Stimulated activated memory B cell treated with anti-CD40 and anti-IgM and Interleukin-4, amounts not matched to agents 10 μg/mL and 1 μg/mL and 100 μg/mL, for 72 hours (primary cell): ENCODE data around the gene STAC2.
A peak's percentile ranks its signal among the peaks of the same experiment; 100 is the strongest.

Experiments used
- ATAC-seq: fragments of 150-1000 bp; cut with Tn5 transposase; 2 replicates; pipeline ENCODE4 v1.10.0; 2021
- H3K27ac Mint-ChIP-seq: one replicate; pipeline ENCODE4 v1.8.0; 2022; ENCODE audit warnings: mild to moderate bottlenecking, mixed read lengths
- H3K27me3 Mint-ChIP-seq: one replicate; pipeline ENCODE4 v1.8.0; 2022; ENCODE audit warnings: mixed read lengths
- H3K36me3 Mint-ChIP-seq: one replicate; pipeline ENCODE4 v1.8.0; 2022; ENCODE audit warnings: mixed read lengths
- H3K4me1 Mint-ChIP-seq: one replicate; pipeline ENCODE4 v1.8.0; 2022; ENCODE audit warnings: mixed read lengths
- H3K4me3 Mint-ChIP-seq: one replicate; pipeline ENCODE4 v1.8.0; 2022; ENCODE audit warnings: mild to moderate bottlenecking, moderate library complexity, mixed read lengths
- H3K9me3 Mint-ChIP-seq: one replicate; pipeline ENCODE4 v1.8.0; 2022; ENCODE audit warnings: mixed read lengths

STAC2 gene

DNA sequence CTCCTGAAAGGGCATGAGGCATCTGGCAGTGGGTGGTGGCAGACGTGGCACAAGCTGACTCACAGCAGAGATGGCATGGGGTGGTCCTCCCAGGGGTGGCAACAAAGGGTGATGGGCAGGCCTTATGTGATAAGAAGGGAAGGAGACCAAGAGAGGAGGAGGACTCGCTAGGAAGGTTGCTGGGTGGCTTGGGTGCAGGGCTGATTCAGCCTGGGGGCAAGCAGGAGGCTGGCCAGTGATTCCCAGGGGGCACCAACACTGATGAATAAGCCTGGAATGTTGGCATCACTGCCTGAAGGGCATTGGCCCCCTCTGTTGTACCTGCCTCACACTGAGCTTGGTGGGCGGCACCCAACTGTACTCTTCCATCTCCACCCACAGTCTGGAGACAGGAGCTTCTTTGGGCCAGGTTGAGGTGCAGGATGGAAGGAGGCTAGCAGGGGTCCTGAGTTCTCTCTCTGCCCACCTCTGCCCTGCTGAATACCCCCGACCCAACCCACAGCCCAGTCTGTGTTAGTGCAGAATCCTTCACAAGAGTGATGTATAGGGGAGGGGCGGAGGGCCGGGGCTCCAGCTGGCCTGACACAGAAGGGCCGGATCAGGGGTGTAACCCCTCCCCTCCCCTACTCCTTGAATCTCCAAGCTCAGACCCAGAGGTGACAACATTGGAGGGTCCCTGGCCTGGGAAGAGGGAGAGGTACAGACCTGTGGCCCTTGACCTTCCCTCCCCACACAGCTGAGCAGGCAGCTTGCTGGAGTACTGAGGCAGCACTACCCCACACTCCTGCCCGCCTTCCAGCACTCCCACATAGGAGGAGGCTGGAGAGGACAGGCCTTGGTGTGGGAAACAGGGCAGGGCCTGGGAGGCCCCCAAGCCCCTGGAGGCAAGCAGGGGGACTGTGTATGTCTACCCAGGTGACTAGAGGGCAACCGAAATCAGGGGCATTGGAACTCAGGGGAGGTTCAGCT is 2.6 kb downstream of the STAC2 start:
- peak; percentile 32 for ATAC-seq
- Mint-ChIP-seq H3K9me3 (no peaks in the 10 kb centered on the region), H3K4me3 (no peak overlapping the region), H3K4me1 (peaks cover 21% of the 10 kb centered on the region), H3K27ac (no peak overlapping the region), H3K36me3 (no peaks in the 10 kb centered on the region), H3K27me3 (peaks cover 77% of the 10 kb centered on the region)

GRCh38 chr17:39222151-39222550 is 3.6 kb downstream of the STAC2 start:
- Mint-ChIP-seq H3K27me3 (peaks cover 71% of the 10 kb centered on the region), H3K27ac (no peak overlapping the region), H3K36me3 (no peaks in the 10 kb centered on the region), H3K4me1 (peaks cover 20% of the 10 kb centered on the region), H3K4me3 (no peak overlapping the region), H3K9me3 (no peaks in the 10 kb centered on the region)
- no peak for ATAC-seq

- peaks cover 72% of the 10 kb centered on the region for H3K27me3 Mint-ChIP-seq
These were observed 4.2 kb downstream of the STAC2 start for GRCh38 chr17:39221572-39221971.

DNA sequence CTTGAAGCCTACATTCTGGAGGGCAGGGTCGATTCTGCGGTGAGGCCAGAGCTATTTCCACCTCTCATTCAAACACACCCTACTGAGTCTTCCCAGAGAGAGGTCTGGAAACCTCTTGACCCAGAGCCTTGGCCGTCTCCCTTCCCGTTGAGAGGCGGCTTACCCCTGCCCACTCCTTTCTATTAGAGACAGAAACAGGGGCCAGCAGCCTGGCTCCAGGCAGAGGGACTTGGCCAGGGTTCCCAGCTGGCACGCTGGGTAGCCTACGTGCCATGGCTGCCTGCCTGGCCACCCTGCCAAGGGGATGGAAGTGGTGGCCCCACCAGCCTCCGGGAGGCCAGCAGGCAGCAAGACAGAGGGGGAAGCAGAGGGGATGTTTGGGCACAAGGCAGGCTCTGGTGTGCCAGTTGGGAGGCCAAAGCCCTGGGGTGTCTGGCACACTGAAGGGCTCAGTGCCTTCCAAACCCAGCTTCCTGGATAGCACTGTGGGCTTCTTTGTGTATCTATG is 6.0 kb downstream of the STAC2 start:
- H3K4me1 Mint-ChIP-seq = peaks cover 9% of the 10 kb centered on the region
- H3K9me3 Mint-ChIP-seq = no peaks in the 10 kb centered on the region
- H3K4me3 Mint-ChIP-seq = no peak overlapping the region

More at GRCh38 chr17:39221572-39221971, 4.2 kb downstream of the STAC2 start:
- Mint-ChIP-seq H3K9me3 (no peaks in the 10 kb centered on the region), H3K4me1 (peaks cover 20% of the 10 kb centered on the region), H3K36me3 (no peaks in the 10 kb centered on the region), H3K4me3 (no peak overlapping the region), H3K27ac (no peak overlapping the region)
- no peak for ATAC-seq

DNA sequence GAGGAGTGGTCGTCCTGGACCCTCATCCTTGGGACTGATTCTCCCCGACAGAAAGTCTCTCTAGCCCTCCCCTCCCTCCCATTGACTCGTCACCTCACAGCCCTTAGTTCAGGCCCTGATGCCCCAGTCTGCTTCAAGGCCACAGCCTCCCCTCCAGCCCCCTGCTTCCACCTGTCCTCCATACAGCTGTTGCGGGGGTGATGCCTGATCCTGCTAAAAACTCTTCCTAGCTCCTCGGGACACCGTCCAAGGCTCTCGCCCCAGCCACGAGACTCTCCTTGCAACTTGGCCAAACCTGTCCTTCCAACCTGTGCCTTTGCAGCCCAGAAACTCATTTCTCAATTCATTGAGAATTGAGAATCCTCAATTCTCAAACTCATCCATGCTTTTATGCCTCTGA is 6.8 kb downstream of the STAC2 start:
- Mint-ChIP-seq H3K4me3 (no peak overlapping the region), H3K27me3 (peaks cover 75% of the 10 kb centered on the region), H3K9me3 (no peaks in the 10 kb centered on the region), H3K4me1 (peaks cover 6% of the 10 kb centered on the region), H3K27ac (no peak overlapping the region), H3K36me3 (no peaks in the 10 kb centered on the region)
- no peak for ATAC-seq

More for the DNA sequence above, 6.0 kb downstream of the STAC2 start:
- H3K27me3 Mint-ChIP-seq = peaks cover 76% of the 10 kb centered on the region
- no peak for ATAC-seq
- H3K27ac Mint-ChIP-seq = no peak overlapping the region
- H3K36me3 Mint-ChIP-seq = no peaks in the 10 kb centered on the region

GRCh38 chr17:39217734-39218369 is 7.9 kb downstream of the STAC2 start:
- Mint-ChIP-seq H3K27me3 (peaks cover 75% of the 10 kb centered on the region), H3K4me1 (peaks cover 6% of the 10 kb centered on the region), H3K4me3 (no peak overlapping the region), H3K36me3 (no peaks in the 10 kb centered on the region), H3K27ac (no peak overlapping the region), H3K9me3 (no peaks in the 10 kb centered on the region)
- ATAC-seq = peak; percentile 11

DNA sequence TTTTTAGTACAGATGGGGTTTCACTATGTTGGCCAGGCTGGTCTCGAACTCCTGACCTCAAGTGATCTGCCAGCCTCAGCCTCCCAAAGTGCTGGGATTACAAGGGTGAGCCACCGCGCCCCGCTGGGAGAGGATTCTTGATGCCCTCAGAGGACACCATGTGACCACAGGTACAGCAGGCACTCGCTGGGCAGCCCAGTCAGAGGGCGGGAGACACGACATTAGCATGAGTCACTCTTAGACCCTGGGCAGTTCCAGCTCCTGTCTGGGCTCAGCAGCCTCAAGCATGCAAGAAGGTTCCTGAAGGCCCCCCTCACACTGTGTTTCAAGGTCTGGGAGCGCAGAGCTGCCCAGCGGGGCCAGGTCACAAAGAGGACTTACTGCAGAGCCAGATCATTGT is 11.9 kb downstream of the STAC2 start:
- Mint-ChIP-seq H3K36me3 (no peaks in the 10 kb centered on the region), H3K27me3 (peaks cover 65% of the 10 kb centered on the region), H3K4me1 (peaks cover 24% of the 10 kb centered on the region), H3K4me3 (no peak overlapping the region), H3K9me3 (no peaks in the 10 kb centered on the region), H3K27ac (no peak overlapping the region)
- no peak for ATAC-seq

DNA sequence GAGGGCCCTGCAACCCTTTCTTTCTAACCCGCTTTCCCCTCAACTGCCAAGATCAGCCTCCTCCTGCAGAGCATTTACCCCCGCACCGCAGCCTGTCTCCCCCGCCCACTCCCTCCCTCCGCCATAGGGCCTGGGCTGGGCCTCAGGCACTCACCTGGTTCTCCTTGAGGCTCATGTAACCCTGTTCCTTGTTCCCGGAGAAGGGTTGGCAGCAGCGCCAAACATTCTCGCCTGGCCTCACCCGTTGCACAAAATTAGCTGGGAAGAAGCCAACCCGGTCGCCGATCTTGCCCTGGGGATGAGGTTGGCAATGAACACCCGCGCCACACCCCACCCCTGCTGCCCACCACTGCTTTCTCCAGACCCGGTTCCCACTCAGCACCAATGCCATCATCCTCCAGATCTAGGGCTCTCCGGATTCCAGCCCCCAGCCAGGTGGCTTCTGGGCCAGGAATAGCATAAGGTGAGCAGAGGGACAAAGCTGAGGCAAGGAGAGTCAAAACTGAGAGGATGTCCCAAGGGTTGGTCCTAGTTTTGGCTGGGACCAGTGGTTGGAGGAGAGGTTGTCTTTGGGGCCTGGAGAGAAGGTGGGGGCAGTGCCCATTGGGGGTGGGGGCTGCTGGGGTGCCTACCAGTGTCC is 12.8 kb downstream of the STAC2 start:
- Mint-ChIP-seq H3K4me3 (no peak overlapping the region), H3K27me3 (peaks cover 63% of the 10 kb centered on the region), H3K4me1 (peaks cover 29% of the 10 kb centered on the region), H3K27ac (no peak overlapping the region), H3K36me3 (no peaks in the 10 kb centered on the region), H3K9me3 (no peaks in the 10 kb centered on the region)
- no peak for ATAC-seq

- no peaks in the 10 kb centered on the region for H3K9me3 Mint-ChIP-seq
- H3K27ac Mint-ChIP-seq = no peak overlapping the region
- H3K4me1 Mint-ChIP-seq = peaks cover 30% of the 10 kb centered on the region
- H3K36me3 Mint-ChIP-seq = no peaks in the 10 kb centered on the region
- H3K4me3 Mint-ChIP-seq = no peak overlapping the region
- no peak for ATAC-seq
- H3K27me3 Mint-ChIP-seq = peaks cover 61% of the 10 kb centered on the region
These were observed 13.4 kb downstream of the STAC2 start for GRCh38 chr17:39212195-39212810.

- no peak for ATAC-seq
- Mint-ChIP-seq H3K9me3 (no peaks in the 10 kb centered on the region), H3K36me3 (peaks cover 2% of the 10 kb centered on the region), H3K4me3 (peak overlapping the region; percentile 62), H3K4me1 (peaks cover 40% of the 10 kb centered on the region), H3K27ac (peak overlapping the region; percentile 64), H3K27me3 (peaks cover 38% of the 10 kb centered on the region)
These were observed 15.7 kb downstream of the STAC2 start for GRCh38 chr17:39210093-39210434.

DNA sequence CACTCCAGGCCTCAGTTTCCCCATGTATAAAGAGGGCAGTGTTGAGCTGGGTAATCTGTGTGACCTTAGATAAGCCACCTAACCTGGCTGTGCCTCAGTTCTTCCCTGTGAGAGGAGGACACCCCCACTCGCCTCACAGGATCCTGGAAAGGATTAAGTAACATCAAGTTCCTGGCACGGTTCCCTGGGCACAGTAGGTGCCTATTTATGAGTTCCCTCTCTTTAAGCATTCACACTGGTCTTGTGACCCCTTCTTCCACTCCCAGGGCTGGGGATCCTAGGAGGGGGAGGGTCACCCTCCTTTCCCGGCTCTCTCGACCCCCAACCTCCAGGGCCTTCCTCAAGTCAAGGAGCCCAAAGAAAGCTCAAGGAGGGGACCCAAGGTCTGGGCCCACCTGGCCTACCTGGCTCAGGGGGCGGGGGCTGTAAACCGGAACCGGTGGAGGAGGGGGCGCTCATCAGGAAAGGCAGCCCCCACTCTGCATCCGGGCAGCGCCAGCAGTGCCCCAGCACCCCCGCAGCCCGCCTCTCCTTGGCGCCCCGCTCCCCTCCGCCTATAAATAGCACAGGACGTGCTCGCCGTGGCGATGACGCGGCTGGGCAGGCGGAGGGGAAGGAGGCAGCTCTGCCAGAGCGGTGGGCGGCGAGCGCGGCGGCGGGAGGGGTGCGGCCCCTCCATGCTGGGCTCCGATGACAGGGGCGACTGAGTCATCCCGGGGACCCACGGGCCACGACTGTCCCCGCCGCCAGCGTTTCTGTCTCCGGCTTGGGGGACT is 16.2 kb downstream of the STAC2 start:
- peaks cover 7% of the 10 kb centered on the region for H3K36me3 Mint-ChIP-seq
- peaks cover 46% of the 10 kb centered on the region for H3K4me1 Mint-ChIP-seq
- H3K4me3 Mint-ChIP-seq = peak overlapping the region; percentile 62
- H3K27me3 Mint-ChIP-seq = peaks cover 33% of the 10 kb centered on the region
- ATAC-seq = peak; percentile 42
- H3K9me3 Mint-ChIP-seq = no peaks in the 10 kb centered on the region
- H3K27ac Mint-ChIP-seq = peak overlapping the region; percentile 64

DNA sequence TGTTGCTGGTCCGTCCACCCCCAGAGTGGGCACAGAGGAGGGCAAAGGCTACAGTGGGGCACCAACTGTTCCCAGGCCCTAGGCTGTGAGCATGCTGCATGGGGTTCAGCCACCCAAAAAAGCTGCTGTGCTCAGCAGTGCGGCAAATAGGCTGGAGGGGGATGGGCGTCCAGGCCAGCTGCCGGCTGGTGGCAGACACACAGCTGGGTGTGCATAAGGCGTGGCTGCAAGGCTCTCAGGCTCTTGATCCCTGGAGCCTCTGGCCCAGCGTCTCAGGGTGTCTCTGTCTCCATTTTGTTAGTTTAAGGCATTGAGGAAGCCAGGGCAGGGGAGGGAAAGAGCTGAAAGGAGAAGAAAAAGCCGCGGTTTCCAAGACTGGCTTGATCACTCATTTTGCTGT is 16.9 kb downstream of the STAC2 start:
- Mint-ChIP-seq H3K4me3 (peak overlapping the region; percentile 36), H3K36me3 (peaks cover 13% of the 10 kb centered on the region), H3K27me3 (peaks cover 27% of the 10 kb centered on the region), H3K27ac (peak overlapping the region; percentile 47), H3K4me1 (peaks cover 52% of the 10 kb centered on the region), H3K9me3 (no peaks in the 10 kb centered on the region)
- peak; percentile 83 for ATAC-seq

DNA sequence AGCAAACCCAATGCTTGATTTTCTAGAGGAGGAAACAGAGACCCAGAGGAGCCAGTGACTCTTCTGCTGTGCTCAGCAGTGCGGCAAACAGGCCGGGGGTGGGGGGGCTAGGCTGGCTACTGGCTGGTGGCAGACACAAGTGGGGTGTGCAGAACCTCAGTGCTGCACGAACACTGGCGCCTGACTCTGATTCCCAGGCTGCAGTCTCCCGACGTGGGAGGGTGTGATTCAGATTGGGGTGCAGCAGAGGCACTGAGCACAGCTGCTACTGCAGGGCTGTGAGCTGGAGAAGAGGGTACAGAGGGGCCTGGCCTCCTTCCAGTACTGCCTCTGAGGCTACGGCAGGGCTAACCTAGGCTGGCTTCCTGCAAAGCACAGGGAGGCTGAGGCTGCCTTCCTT is 17.6 kb downstream of the STAC2 start:
- Mint-ChIP-seq H3K4me1 (peaks cover 58% of the 10 kb centered on the region), H3K9me3 (no peaks in the 10 kb centered on the region), H3K36me3 (peaks cover 19% of the 10 kb centered on the region), H3K27ac (peak overlapping the region; percentile 47), H3K27me3 (peaks cover 20% of the 10 kb centered on the region), H3K4me3 (no peak overlapping the region)
- ATAC-seq = no peak

DNA sequence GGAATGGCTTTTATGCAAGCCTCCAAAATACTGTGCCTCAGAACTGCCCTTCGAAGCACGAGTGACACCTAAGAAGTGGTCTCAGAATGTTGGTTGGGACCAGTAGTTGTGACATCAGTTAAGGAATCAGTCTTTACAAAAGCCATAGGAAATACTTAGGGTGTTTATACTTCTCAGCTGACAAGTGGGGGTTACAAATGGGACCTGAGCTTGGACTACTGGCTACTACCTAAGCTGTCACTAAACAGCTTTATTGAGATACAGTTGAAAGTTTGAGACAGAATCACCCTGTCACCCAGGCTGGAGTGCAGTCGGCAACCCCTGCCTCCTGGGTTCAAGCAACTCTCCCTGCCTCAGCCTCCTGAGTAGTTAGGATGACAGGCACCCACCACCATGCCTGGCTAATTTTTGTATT is 20.6 kb downstream of the STAC2 start:
- Mint-ChIP-seq H3K36me3 (peaks cover 46% of the 10 kb centered on the region), H3K27ac (peak overlapping the region; percentile 16), H3K9me3 (no peaks in the 10 kb centered on the region), H3K4me3 (no peak overlapping the region), H3K27me3 (peaks cover 4% of the 10 kb centered on the region), H3K4me1 (peaks cover 78% of the 10 kb centered on the region)
- ATAC-seq = no peak
